ENCODE results near the gene FEN1. TPM values are rescaled to one million over a fixed set of nuclear protein-coding genes. Genes with fewer than 3 reads are reported as not detected.

Gene FEN1
- total and polyA plus RNA-seq, 4 donors, result 4.5 to 46.5 (median 9.5) TPM

GRCh38 chr11:61793083-61793828 lies 545 bp downstream of the FEN1 start (continued):
- no peak for TF ChIP-seq GABPA (IDR thresholded peaks at IDR 0.05 in 1 of 2, conservative IDR thresholded peaks at IDR 0.05 in 1 of 2)
- TF ChIP-seq TAF1 (conservative IDR thresholded peaks at IDR 0.05), result no peak
- TF ChIP-seq SP1 (IDR thresholded peaks at IDR 0.05), result no peak
- no peak for TF ChIP-seq MAX (IDR thresholded peaks at IDR 0.05)
- TF ChIP-seq FOXA2 (IDR thresholded peaks at IDR 0.05), result no peak
- TF ChIP-seq ZBTB33 (IDR thresholded peaks at IDR 0.05), result no peak
- no peak for TF ChIP-seq JUND (IDR thresholded peaks at IDR 0.05)
- TF ChIP-seq YY1 (IDR thresholded peaks at IDR 0.05), result no peak
- no peak for TF ChIP-seq HNF4G (IDR thresholded peaks at IDR 0.05)
- TF ChIP-seq RXRA (IDR thresholded peaks at IDR 0.05), result no peak

GRCh38 chr11:61793829-61794204 lies 1.1 kb downstream of the FEN1 start:
- peak overlapping the region in 1 of 3 donors; percentile 71 for H3K4me3 ChIP-seq (ENCODE audit: low read depth in 1 of 3, low read length in 3 of 3)
- H3K9me3 ChIP-seq (ENCODE audit: control insufficient read depth in 4 of 4, low read length in 3 of 4), result no peaks in the 10 kb centered on the region
- DNase-seq (ENCODE audit: low spot score), result no peak

GRCh38 chr11:61794579-61794978 lies 1.9 kb downstream of the FEN1 start:
- 93% methylated on average over 4 of the region's 4 CpGs for WGBS
- Histone ChIP-seq H3K9ac (ENCODE audit: low read depth in 1 of 2, low read length in 2 of 2) (no peak overlapping the region), H3K36me3 (ENCODE audit: control insufficient read depth in 4 of 4, insufficient read depth in 3 of 4, low read depth in 1 of 4, low read length in 3 of 4) (peaks cover 5 to 10% (median 6%) of the 10 kb centered on the region in 4 donors), H3K4me3 (ENCODE audit: low read depth in 1 of 3, low read length in 3 of 3) (no peak overlapping the region), H3K27me3 (ENCODE audit: control insufficient read depth in 4 of 4, insufficient read depth in 4 of 4, low read length in 3 of 4) (no peaks in the 10 kb centered on the region), H3K27ac (ENCODE audit: low read depth in 1 of 2, low read length in 2 of 2) (no peak overlapping the region), H3K9me3 (ENCODE audit: control insufficient read depth in 4 of 4, low read length in 3 of 4) (no peaks in the 10 kb centered on the region), H3K4me1 (ENCODE audit: control insufficient read depth in 4 of 4, insufficient read depth in 4 of 4, low read length in 3 of 4) (peaks cover 0 to 27% (median 22%) of the 10 kb centered on the region in 4 donors)
- no peak for DNase-seq (ENCODE audit: low spot score)
- TF ChIP-seq EGR1 (IDR thresholded peaks at IDR 0.05; ENCODE audit: low read depth in 2 of 2) (no peak), GABPA (IDR thresholded peaks at IDR 0.05 in 1 of 2, conservative IDR thresholded peaks at IDR 0.05 in 1 of 2) (no peak), SP1 (IDR thresholded peaks at IDR 0.05) (no peak), HNF4G (IDR thresholded peaks at IDR 0.05) (no peak), TAF1 (conservative IDR thresholded peaks at IDR 0.05) (no peak), REST (IDR thresholded peaks at IDR 0.05) (no peak), YY1 (IDR thresholded peaks at IDR 0.05) (no peak), MAX (IDR thresholded peaks at IDR 0.05) (no peak), NR2F2 (IDR thresholded peaks at IDR 0.05) (no peak), FOXA1 (IDR thresholded peaks at IDR 0.05) (no peak), JUND (IDR thresholded peaks at IDR 0.05) (no peak), ATF3 (IDR thresholded peaks at IDR 0.05) (no peak)

More at GRCh38 chr11:61793829-61794204, 1.1 kb downstream of the FEN1 start:
- H3K36me3 ChIP-seq (ENCODE audit: control insufficient read depth in 4 of 4, insufficient read depth in 3 of 4, low read depth in 1 of 4, low read length in 3 of 4), result peaks cover 8 to 14% (median 13%) of the 10 kb centered on the region in 4 donors
- H3K9ac ChIP-seq (ENCODE audit: low read depth in 1 of 2, low read length in 2 of 2), result no peak overlapping the region
- peaks cover 0 to 27% (median 22%) of the 10 kb centered on the region in 4 donors for H3K4me1 ChIP-seq (ENCODE audit: control insufficient read depth in 4 of 4, insufficient read depth in 4 of 4, low read length in 3 of 4)
- no peak for TF ChIP-seq HNF4A (conservative IDR thresholded peaks at IDR 0.05)
- no peak for TF ChIP-seq RAD21 (IDR thresholded peaks at IDR 0.05)
- TF ChIP-seq ATF3 (IDR thresholded peaks at IDR 0.05), result no peak
- no peak for TF ChIP-seq ZBTB33 (IDR thresholded peaks at IDR 0.05)
- no peak for TF ChIP-seq NR2F2 (IDR thresholded peaks at IDR 0.05)
- no peak for TF ChIP-seq SP1 (IDR thresholded peaks at IDR 0.05)
- TF ChIP-seq HNF4G (IDR thresholded peaks at IDR 0.05), result no peak
- WGBS, result 68% methylated on average over 3 of the region's 3 CpGs
- H3K27ac ChIP-seq (ENCODE audit: low read depth in 1 of 2, low read length in 2 of 2), result no peak overlapping the region
- no peaks in the 10 kb centered on the region for H3K27me3 ChIP-seq (ENCODE audit: control insufficient read depth in 4 of 4, insufficient read depth in 4 of 4, low read length in 3 of 4)

Measured in liver (tissue), 9 donors.